SH-SY5Y (cell line): ENCODE data around the gene QTRT2.

ENCODE experiments used
- GATA2 ChIP-seq: IDR thresholded peaks from 2 replicates; pipeline ENCODE4 v1.6.1; 2011; ENCODE audit warnings: mild to moderate bottlenecking, low read depth, low read length
- GATA3 ChIP-seq: IDR thresholded peaks from 2 replicates; pipeline ENCODE4 v1.6.1; 2011; ENCODE audit warnings: low read depth, mild to moderate bottlenecking, low read length, moderate library complexity

DNA sequence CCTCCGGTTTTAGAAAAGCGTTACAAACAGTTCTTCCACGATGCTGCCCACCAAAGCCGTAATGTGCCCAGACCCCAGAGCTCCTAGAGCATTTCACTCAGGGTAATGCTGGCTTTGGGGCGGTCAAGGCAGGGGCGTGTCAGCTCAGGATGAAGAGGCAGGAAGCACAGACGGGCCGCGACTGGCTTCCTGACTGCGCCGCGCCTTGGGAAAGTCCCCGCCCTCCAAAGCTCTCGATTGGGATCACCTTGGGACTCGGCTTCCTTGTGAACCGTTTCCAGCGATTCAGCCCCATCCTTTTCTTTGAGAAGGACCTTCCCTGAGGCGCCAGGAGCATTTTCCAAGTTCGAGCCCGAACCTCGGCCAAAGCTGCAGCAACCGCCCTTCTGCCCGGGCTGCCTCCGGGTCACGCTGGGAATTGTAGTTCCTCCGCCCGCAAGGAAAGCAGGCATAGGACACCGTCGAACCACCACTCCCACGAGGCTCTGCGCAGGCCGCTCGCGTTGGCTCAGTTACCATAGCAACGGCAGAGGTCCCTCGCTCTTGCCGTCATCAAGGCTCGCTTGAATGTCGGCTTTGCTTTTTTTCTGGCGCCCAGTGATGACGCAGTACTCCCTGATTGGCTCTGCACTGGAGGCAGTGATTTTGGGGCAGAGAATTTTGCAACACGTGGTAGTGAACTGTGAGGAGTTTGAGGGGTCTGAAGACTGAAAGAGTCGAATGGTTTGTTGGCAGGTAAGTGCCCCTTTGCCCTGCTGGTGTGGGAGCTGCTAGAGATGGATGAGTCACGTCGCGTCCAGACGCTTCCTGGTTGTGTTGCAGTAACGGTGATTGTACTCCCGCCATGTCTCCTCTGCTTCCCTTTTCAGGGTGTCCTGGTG, at the start of gene QTRT2, which contains the start of gene CCDC191:
- no peak for TF ChIP-seq GATA2
- TF ChIP-seq GATA3, result no peak
